Stimulated activated CD8-positive, alpha-beta memory T cell treated with anti-CD3 and anti-CD28 coated beads, Interleukin-12 subunit alpha, Interleukin-12 subunit beta, amount 100 ng/mL, for 1 hour (primary cell): Measurements from ENCODE around the gene ACSF3.

Experiments
- DNase-seq: peaks from one replicate; pipeline ENCODE4 v3.0.0-alpha.2; 2020; ENCODE audit warnings: low read depth

ACSF3 gene

DNA sequence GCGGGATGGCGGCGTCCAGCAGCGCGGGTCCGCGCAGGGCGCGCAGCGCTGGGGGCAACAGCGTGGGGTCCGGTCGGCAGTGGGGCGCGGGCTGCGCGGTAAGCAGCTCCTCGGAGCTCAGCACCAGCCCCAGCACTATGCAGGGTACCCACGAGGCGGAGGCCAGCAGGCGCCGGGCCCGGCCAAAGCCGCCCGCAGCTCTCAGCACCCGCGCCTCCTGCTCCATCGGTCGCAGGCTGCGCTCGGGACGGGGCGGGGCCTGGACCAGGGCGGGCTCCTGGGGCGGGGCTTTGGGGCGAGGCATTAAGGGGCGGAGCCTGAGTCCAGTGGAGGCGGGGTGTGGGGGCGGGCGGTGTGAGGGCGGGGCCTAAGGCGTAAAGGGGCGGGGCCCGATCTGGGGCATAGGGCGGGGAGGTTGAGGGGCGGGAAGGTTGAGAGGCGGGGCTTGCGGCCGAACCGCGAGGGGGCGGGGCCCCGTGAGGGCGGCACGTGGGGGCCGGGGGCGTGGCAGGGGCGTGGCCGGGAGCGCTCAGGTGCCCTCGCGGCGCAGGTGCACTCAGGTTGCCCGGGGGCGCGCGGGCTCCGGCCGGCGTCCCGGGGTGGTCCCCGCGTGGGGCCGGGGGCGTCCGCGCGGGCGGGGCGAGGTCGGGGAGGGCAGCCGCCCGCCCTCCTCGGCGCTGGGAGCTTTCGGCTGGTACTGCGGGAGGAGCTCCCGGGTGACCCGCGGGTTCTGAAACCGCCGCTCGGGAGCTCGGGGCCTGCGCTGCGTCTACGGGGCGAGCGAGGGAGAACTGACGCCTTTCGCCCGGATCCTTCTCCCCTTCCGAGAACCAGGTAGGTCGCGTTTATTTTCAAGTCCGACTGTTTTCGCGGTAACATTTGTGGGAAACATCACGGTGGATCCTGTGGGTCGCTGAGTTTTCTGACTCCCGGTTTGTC, 108.1 kb downstream of the ACSF3 start:
- DNase-seq, result peak; percentile 44

DNA sequence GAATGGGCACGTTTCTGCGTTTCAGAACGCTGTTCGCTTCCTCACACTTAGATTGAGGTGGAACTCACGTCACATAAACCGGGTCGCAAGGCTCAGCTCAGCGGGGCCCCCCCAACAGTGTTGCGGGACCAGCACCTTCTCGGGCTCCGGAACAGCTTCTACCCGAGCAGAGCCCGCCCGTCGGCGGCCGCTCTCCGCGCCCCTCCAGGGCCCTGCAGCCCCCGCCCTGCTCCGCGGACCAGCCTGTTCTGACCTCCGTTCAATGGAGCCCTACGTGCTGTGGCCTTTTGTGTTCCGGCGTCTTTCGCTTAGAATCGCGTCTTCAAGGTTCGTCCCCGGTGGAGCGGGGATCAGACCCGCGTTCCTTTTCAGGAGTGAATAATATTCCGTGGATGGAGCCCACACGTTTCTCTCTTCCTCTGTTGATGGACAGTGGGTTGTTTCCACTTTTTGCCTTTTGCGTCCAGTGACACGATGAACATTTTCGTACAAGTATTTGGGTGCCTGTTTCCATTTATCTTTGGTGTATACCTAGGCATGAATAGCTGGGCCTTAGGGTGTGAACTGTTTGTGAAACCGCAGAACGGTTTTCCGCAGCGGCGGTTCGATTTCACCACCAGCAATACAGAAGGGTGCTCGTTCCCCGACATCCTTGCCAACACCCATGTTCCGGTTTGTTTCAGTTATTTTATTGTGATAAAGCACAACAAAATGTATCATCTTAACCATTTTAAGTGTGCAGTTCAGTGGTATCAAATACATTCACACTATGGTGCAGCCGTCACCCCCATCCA, 109.0 kb downstream of the ACSF3 start:
- no peak for DNase-seq
